ENCODE data around the gene DLGAP1.
A peak's percentile ranks its signal among the peaks of the same experiment; 100 is the strongest.

The DLGAP1 gene

DNA sequence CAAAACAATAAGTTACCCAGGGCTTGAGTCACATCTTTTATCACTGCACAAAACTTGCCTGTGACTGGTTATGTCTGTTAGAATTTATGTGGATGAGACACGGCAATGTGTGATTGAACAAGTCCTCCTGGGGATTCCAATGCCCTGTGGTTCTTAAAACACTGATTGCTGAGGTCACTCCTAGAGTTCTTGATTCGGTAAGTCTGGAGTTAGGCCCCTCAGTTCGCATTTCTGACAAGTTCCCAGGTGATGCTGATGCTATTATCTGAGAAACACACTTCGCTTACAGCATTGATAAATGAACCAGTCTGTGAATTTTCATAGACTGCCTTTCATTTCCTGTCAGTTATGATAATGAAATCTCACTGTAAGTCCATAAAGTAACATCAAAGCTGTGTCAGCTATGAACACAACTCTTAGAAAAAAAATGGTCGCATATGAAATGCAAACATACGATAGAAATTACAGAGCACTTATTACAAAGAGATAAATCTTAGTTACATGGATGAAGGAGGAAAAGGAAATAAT is 214.0 kb downstream of the DLGAP1 start:
- no peak overlapping the region for H3K4me3 ChIP-seq (ENCODE audit: low read length in 2 of 2)
- H3K14ac ChIP-seq (ENCODE audit: low read length) = no peak overlapping the region
- H3K9ac ChIP-seq (ENCODE audit: low read depth, low read length, poor library complexity) = no peak overlapping the region
- no peak overlapping the region for H2BK5ac ChIP-seq (ENCODE audit: low read length)
- H3K36me3 ChIP-seq (replicated peaks in 1 of 2; ENCODE audit: control insufficient read depth in 2 of 2, insufficient read depth in 2 of 2, low read length in 2 of 2) = no peaks in the 10 kb centered on the region
- no peaks in the 10 kb centered on the region for H3K79me1 ChIP-seq (ENCODE audit: low read depth, low read length)
- no peak overlapping the region for H4K91ac ChIP-seq (ENCODE audit: low read depth, low read length, poor library complexity)
- no peak overlapping the region for H2BK12ac ChIP-seq (ENCODE audit: low read length)
- H2AFZ ChIP-seq (ENCODE audit: low read length) = no peak overlapping the region
- peaks cover 0 to 7% of the 10 kb centered on the region in 2 donors for H3K4me1 ChIP-seq (ENCODE audit: control insufficient read depth in 2 of 2, insufficient read depth in 1 of 2, low read depth in 1 of 2, low read length in 2 of 2)
- no peak for DNase-seq (ENCODE audit: low spot score)
- H3K27ac ChIP-seq (replicated peaks; ENCODE audit: low read length) = no peak overlapping the region
- no peak overlapping the region for H3K23ac ChIP-seq (ENCODE audit: low read depth, low read length, poor library complexity)
- no peaks in the 10 kb centered on the region for H3K9me3 ChIP-seq (replicated peaks in 1 of 2; ENCODE audit: control insufficient read depth in 2 of 2, insufficient read depth in 1 of 2, low read depth in 1 of 2, low read length in 2 of 2)
- H3K27me3 ChIP-seq (ENCODE audit: control insufficient read depth in 3 of 3, insufficient read depth in 3 of 3, low read depth in 1 of 3, low read length in 3 of 3) = no peaks in the 10 kb centered on the region
- H4K8ac ChIP-seq (ENCODE audit: low read depth, low read length) = no peak overlapping the region
- no peak overlapping the region for H3K18ac ChIP-seq (ENCODE audit: low read length)
- whole genome bisulfite sequencing, 2 donors (ENCODE audit: extremely low coverage in 2 of 2, insufficient read length in 2 of 2, insufficient replicate concordance in 1 of 2) = no CpG with 5 or more reads among the region's 6 CpGs
- H2AK5ac ChIP-seq (ENCODE audit: low read depth, low read length) = no peak overlapping the region
- H2BK120ac ChIP-seq (ENCODE audit: low read depth, low read length) = no peak overlapping the region
- H3K4me2 ChIP-seq (ENCODE audit: insufficient read depth, low read length, poor library complexity, severe bottlenecking) = no peak overlapping the region
- H2BK15ac ChIP-seq (ENCODE audit: low read length) = no peak overlapping the region
- H3K4ac ChIP-seq (ENCODE audit: low read length) = no peak overlapping the region

- Histone ChIP-seq H2BK15ac (ENCODE audit: low read length) (no peak overlapping the region), H3K23ac (ENCODE audit: low read depth, low read length, poor library complexity) (no peak overlapping the region), H3K14ac (ENCODE audit: low read length) (no peak overlapping the region), H4K91ac (ENCODE audit: low read depth, low read length, poor library complexity) (no peak overlapping the region), H3K4me2 (ENCODE audit: insufficient read depth, low read length, poor library complexity, severe bottlenecking) (no peak overlapping the region), H4K8ac (ENCODE audit: low read depth, low read length) (no peak overlapping the region), H3K4ac (ENCODE audit: low read length) (no peak overlapping the region), H2BK12ac (ENCODE audit: low read length) (no peak overlapping the region), H3K18ac (ENCODE audit: low read length) (no peak overlapping the region), H3K27me3 (ENCODE audit: control insufficient read depth in 3 of 3, insufficient read depth in 3 of 3, low read depth in 1 of 3, low read length in 3 of 3) (no peaks in the 10 kb centered on the region), H3K79me1 (ENCODE audit: low read depth, low read length) (no peaks in the 10 kb centered on the region), H3K9me3 (replicated peaks in 1 of 2; ENCODE audit: control insufficient read depth in 2 of 2, insufficient read depth in 1 of 2, low read depth in 1 of 2, low read length in 2 of 2) (no peaks in the 10 kb centered on the region), H3K9ac (ENCODE audit: low read depth, low read length, poor library complexity) (no peak overlapping the region), H2BK120ac (ENCODE audit: low read depth, low read length) (no peak overlapping the region), H3K36me3 (replicated peaks in 1 of 2; ENCODE audit: control insufficient read depth in 2 of 2, insufficient read depth in 2 of 2, low read length in 2 of 2) (no peaks in the 10 kb centered on the region), H3K27ac (replicated peaks; ENCODE audit: low read length) (no peak overlapping the region), H2BK5ac (ENCODE audit: low read length) (no peak overlapping the region), H2AK5ac (ENCODE audit: low read depth, low read length) (no peak overlapping the region), H2AFZ (ENCODE audit: low read length) (no peak overlapping the region), H3K4me3 (ENCODE audit: low read length in 2 of 2) (no peak overlapping the region), H3K4me1 (ENCODE audit: control insufficient read depth in 2 of 2, insufficient read depth in 1 of 2, low read depth in 1 of 2, low read length in 2 of 2) (peaks cover 0 to 7% of the 10 kb centered on the region in 2 donors)
- no CpG with 5 or more reads among the region's 1 CpG for WGBS, 2 donors (ENCODE audit: extremely low coverage in 2 of 2, insufficient read length in 2 of 2, insufficient replicate concordance in 1 of 2)
- DNase-seq (ENCODE audit: low spot score) = no peak
Measured at GRCh38 chr18:4238966-4239365, 216.1 kb downstream of the DLGAP1 start.

DNA sequence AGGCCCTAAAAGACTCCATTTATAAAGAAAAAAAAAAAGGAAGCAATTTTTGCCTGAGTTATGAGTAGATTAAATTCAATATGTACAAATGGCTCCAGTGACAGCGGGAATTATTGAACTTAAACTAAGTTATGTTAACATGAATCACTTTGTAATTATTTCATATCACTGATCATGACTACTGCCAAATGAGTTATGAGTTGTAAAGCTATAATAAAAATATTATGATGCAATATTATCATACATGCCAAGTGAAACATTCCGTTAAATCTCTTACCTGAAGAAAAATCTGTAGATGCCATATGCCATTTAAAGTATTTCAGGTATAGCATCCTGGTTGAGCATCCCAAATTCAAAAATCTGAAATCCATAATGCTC is 217.5 kb downstream of the DLGAP1 start:
- no peaks in the 10 kb centered on the region for H3K36me3 ChIP-seq (replicated peaks in 1 of 2; ENCODE audit: control insufficient read depth in 2 of 2, insufficient read depth in 2 of 2, low read length in 2 of 2)
- H3K9me3 ChIP-seq (replicated peaks in 1 of 2; ENCODE audit: control insufficient read depth in 2 of 2, insufficient read depth in 1 of 2, low read depth in 1 of 2, low read length in 2 of 2) = no peaks in the 10 kb centered on the region
- H2BK5ac ChIP-seq (ENCODE audit: low read length) = no peak overlapping the region
- DNase-seq (ENCODE audit: low spot score) = no peak
- no peak overlapping the region for H3K18ac ChIP-seq (ENCODE audit: low read length)
- no peak overlapping the region for H3K9ac ChIP-seq (ENCODE audit: low read depth, low read length, poor library complexity)
- peak overlapping the region; percentile 5 for H2AFZ ChIP-seq (ENCODE audit: low read length)
- peaks cover 0 to 7% of the 10 kb centered on the region in 2 donors for H3K4me1 ChIP-seq (ENCODE audit: control insufficient read depth in 2 of 2, insufficient read depth in 1 of 2, low read depth in 1 of 2, low read length in 2 of 2)
- no peaks in the 10 kb centered on the region for H3K79me1 ChIP-seq (ENCODE audit: low read depth, low read length)
- no peak overlapping the region for H3K23ac ChIP-seq (ENCODE audit: low read depth, low read length, poor library complexity)
- H3K4me2 ChIP-seq (ENCODE audit: insufficient read depth, low read length, poor library complexity, severe bottlenecking) = no peak overlapping the region
- no peak overlapping the region for H2BK120ac ChIP-seq (ENCODE audit: low read depth, low read length)
- no peak overlapping the region for H2AK5ac ChIP-seq (ENCODE audit: low read depth, low read length)
- no peak overlapping the region for H3K27ac ChIP-seq (replicated peaks; ENCODE audit: low read length)
- H3K4ac ChIP-seq (ENCODE audit: low read length) = no peak overlapping the region
- no peak overlapping the region for H4K8ac ChIP-seq (ENCODE audit: low read depth, low read length)
- no CpG with 5 or more reads among the region's 2 CpGs for WGBS, 2 donors (ENCODE audit: extremely low coverage in 2 of 2, insufficient read length in 2 of 2, insufficient replicate concordance in 1 of 2)
- H3K27me3 ChIP-seq (ENCODE audit: control insufficient read depth in 3 of 3, insufficient read depth in 3 of 3, low read depth in 1 of 3, low read length in 3 of 3) = no peaks in the 10 kb centered on the region
- no peak overlapping the region for H2BK15ac ChIP-seq (ENCODE audit: low read length)
- no peak overlapping the region for H3K4me3 ChIP-seq (ENCODE audit: low read length in 2 of 2)
- no peak overlapping the region for H2BK12ac ChIP-seq (ENCODE audit: low read length)
- no peak overlapping the region for H3K14ac ChIP-seq (ENCODE audit: low read length)
- H4K91ac ChIP-seq (ENCODE audit: low read depth, low read length, poor library complexity) = no peak overlapping the region

DNA sequence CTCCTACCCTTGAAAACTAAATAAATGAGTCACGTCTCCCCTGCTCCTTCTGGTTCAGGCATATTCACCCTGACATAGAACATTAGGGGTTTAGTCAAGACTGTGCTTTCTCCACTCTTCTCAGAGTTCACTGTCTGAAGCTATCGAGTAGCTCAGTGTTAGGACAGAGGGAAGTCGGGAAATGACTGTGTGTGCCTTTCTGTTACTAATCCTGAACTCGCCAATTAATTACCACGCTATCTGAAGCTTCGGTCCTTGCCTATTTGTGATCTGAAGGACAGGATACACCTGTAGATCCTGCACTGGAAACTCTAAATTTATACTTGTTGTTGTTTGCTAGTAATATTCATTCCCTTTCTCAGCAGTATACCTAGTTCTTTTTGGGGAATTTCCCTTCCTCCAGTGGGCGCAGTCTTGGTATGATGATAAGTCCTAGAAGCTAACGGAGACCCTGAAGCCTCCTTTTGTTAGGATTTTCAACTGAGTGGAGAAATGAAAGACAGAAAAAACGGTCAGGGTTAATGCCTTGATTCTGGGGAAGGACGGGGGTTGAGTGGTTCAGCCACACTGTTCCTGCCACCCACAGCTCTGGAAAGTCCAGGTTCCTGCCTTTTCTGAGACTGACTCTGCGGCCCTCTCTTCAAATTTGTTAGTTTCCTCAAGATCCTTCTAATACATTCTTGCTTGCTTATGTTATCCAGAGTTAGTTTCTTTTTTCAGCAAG is 218.0 kb downstream of the DLGAP1 start:
- Histone ChIP-seq H2BK15ac (ENCODE audit: low read length) (no peak overlapping the region), H3K23ac (ENCODE audit: low read depth, low read length, poor library complexity) (no peak overlapping the region), H2BK120ac (ENCODE audit: low read depth, low read length) (no peak overlapping the region), H3K14ac (ENCODE audit: low read length) (no peak overlapping the region), H2BK12ac (ENCODE audit: low read length) (no peak overlapping the region), H2AK5ac (ENCODE audit: low read depth, low read length) (no peak overlapping the region), H3K27ac (replicated peaks; ENCODE audit: low read length) (no peak overlapping the region), H3K9me3 (replicated peaks in 1 of 2; ENCODE audit: control insufficient read depth in 2 of 2, insufficient read depth in 1 of 2, low read depth in 1 of 2, low read length in 2 of 2) (no peaks in the 10 kb centered on the region), H3K4ac (ENCODE audit: low read length) (no peak overlapping the region), H4K91ac (ENCODE audit: low read depth, low read length, poor library complexity) (no peak overlapping the region), H3K18ac (ENCODE audit: low read length) (no peak overlapping the region), H3K79me1 (ENCODE audit: low read depth, low read length) (no peaks in the 10 kb centered on the region), H3K9ac (ENCODE audit: low read depth, low read length, poor library complexity) (no peak overlapping the region), H3K4me1 (ENCODE audit: control insufficient read depth in 2 of 2, insufficient read depth in 1 of 2, low read depth in 1 of 2, low read length in 2 of 2) (peaks cover 0 to 6% of the 10 kb centered on the region in 2 donors), H2BK5ac (ENCODE audit: low read length) (no peak overlapping the region), H3K36me3 (replicated peaks in 1 of 2; ENCODE audit: control insufficient read depth in 2 of 2, insufficient read depth in 2 of 2, low read length in 2 of 2) (no peaks in the 10 kb centered on the region), H3K4me3 (ENCODE audit: low read length in 2 of 2) (no peak overlapping the region), H3K4me2 (ENCODE audit: insufficient read depth, low read length, poor library complexity, severe bottlenecking) (no peak overlapping the region), H3K27me3 (ENCODE audit: control insufficient read depth in 3 of 3, insufficient read depth in 3 of 3, low read depth in 1 of 3, low read length in 3 of 3) (no peaks in the 10 kb centered on the region), H2AFZ (ENCODE audit: low read length) (peak overlapping the region; percentile 5), H4K8ac (ENCODE audit: low read depth, low read length) (no peak overlapping the region)
- DNase-seq (ENCODE audit: low spot score) = no peak
- WGBS, 2 donors (ENCODE audit: extremely low coverage in 2 of 2, insufficient read length in 2 of 2, insufficient replicate concordance in 1 of 2) = no CpG with 5 or more reads among the region's 11 CpGs

Data from neuronal stem cell (in vitro differentiated cells).